GM18511 (cell line): Measurements from ENCODE around the gene MEIS2.

Experiments used
- ATAC-seq: cut with Tn5 transposase; IDR thresholded peaks from one replicate; pipeline ENCODE4 v1.9.1; 2021; ENCODE audit warnings: mild to moderate bottlenecking, moderate library complexity; ENCODE audit not compliant: unreplicated experiment

The MEIS2 gene

GRCh38 chr15:36967929-36968328 is 132.4 kb downstream of the MEIS2 start:
- ATAC-seq = no peak

GRCh38 chr15:36966708-36967107 is 133.6 kb downstream of the MEIS2 start:
- ATAC-seq = no peak

- ATAC-seq = no peak
Measured at GRCh38 chr15:36965570-36966342, 134.6 kb downstream of the MEIS2 start.

- ATAC-seq = no peak
Measured at GRCh38 chr15:36964626-36965025, 135.7 kb downstream of the MEIS2 start.

GRCh38 chr15:36961956-36962355 is 138.4 kb downstream of the MEIS2 start:
- no peak for ATAC-seq

- no peak for ATAC-seq
Measured at GRCh38 chr15:36960947-36961227, 139.5 kb downstream of the MEIS2 start.

GRCh38 chr15:36960179-36960946 is 140.0 kb downstream of the MEIS2 start:
- no peak for ATAC-seq

- ATAC-seq = no peak
Measured at GRCh38 chr15:36959746-36960145, 140.6 kb downstream of the MEIS2 start.

- no peak for ATAC-seq
Measured at GRCh38 chr15:36958606-36959005, 141.7 kb downstream of the MEIS2 start.

GRCh38 chr15:36954486-36954885 is 145.9 kb downstream of the MEIS2 start:
- ATAC-seq = no peak

- ATAC-seq = no peak
Measured at GRCh38 chr15:36953346-36953745, 147.0 kb downstream of the MEIS2 start.

- ATAC-seq = no peak
Measured at GRCh38 chr15:36951731-36952247, 148.6 kb downstream of the MEIS2 start.

GRCh38 chr15:36950371-36950770 is 150.0 kb downstream of the MEIS2 start:
- ATAC-seq = no peak

- ATAC-seq = no peak
Measured at GRCh38 chr15:36948982-36949381, 151.4 kb downstream of the MEIS2 start.

GRCh38 chr15:36947035-36947719 is 153.2 kb downstream of the MEIS2 start:
- ATAC-seq = no peak

- ATAC-seq = no peak
Measured at GRCh38 chr15:36944442-36944841, 155.9 kb downstream of the MEIS2 start.

- ATAC-seq = no peak
Measured at GRCh38 chr15:36943508-36944361, 156.6 kb downstream of the MEIS2 start.

GRCh38 chr15:36942248-36942827 is 158.0 kb downstream of the MEIS2 start:
- no peak for ATAC-seq

- no peak for ATAC-seq
Measured at GRCh38 chr15:36941798-36942197, 158.6 kb downstream of the MEIS2 start.

- no peak for ATAC-seq
Measured at GRCh38 chr15:36940636-36941260, 159.6 kb downstream of the MEIS2 start.
